ENCODE results near the gene HELZ2.

- TF ChIP-seq CTCF (conservative IDR thresholded peaks at IDR 0.05) = no peak
- TF ChIP-seq ZFX (IDR thresholded peaks at IDR 0.05) = no peak
These were observed 23.0 kb downstream of the HELZ2 start for GRCh38 chr20:63551068-63551467.
